Skeletal muscle tissue (tissue), 4 donors: ENCODE results near the gene TRAPPC10. TPM values are rescaled to one million over a fixed set of nuclear protein-coding genes. Genes with fewer than 3 reads are reported as not detected.

Experiments used
- H3K27ac ChIP-seq: one replicate; pipeline ENCODE4 v1.7.0; 2013; ENCODE audit warnings: mild to moderate bottlenecking, low read depth, low read length, inconsistent platforms
- H3K27me3 ChIP-seq, 3 donors: one replicate each; pipeline ENCODE4 v1.7.0; 2013; ENCODE audit warnings: low read length in 3 of 3; ENCODE audit not compliant: control insufficient read depth in 3 of 3, insufficient read depth in 3 of 3
- H3K36me3 ChIP-seq, 3 donors: one replicate each; pipeline ENCODE4 v1.7.0; 2013; ENCODE audit warnings: low read length in 3 of 3; ENCODE audit not compliant: control insufficient read depth in 3 of 3, insufficient read depth in 3 of 3
- H3K4me1 ChIP-seq, 3 donors: one replicate each; pipeline ENCODE4 v1.7.0; 2013; ENCODE audit warnings: low read length in 3 of 3, mild to moderate bottlenecking in 3 of 3; ENCODE audit not compliant: control insufficient read depth in 3 of 3, insufficient read depth in 3 of 3
- H3K4me3 ChIP-seq, 3 donors: one replicate each; pipeline ENCODE4 v1.7.0; 2013; ENCODE audit warnings: low read length in 3 of 3
- H3K9ac ChIP-seq, 3 donors: one replicate each; pipeline ENCODE4 v1.7.0; 2013; ENCODE audit warnings: low read length in 3 of 3, mild to moderate bottlenecking in 3 of 3, moderate library complexity in 2 of 3, low read depth in 1 of 3
- H3K9me3 ChIP-seq, 3 donors: one replicate each; pipeline ENCODE4 v1.7.0; 2013; ENCODE audit warnings: low read length in 3 of 3; ENCODE audit not compliant: control insufficient read depth in 3 of 3
- total RNA-seq: library from RNA; depleted of rRNA; stranded (reverse); fragments of >200 nt; gene quantifications from one replicate; pipeline ENCODE4 v1.2.3, GENCODE V29; 2014
- donor health status: Osteomylitis.

The TRAPPC10 gene
- total RNA-seq, 1 donor from 2014 or later = 7.3 TPM

GRCh38 chr21:44049182-44049581 lies 37.1 kb downstream of the TRAPPC10 start:
- Histone ChIP-seq H3K27me3 (no peaks in the 10 kb centered on the region), H3K27ac (no peak overlapping the region), H3K9ac (no peak overlapping the region), H3K4me1 (peaks cover 18 to 27% (median 24%) of the 10 kb centered on the region in 3 donors), H3K4me3 (no peak overlapping the region), H3K36me3 (peaks cover 2 to 6% (median 5%) of the 10 kb centered on the region in 3 donors), H3K9me3 (no peaks in the 10 kb centered on the region)

- peaks cover 20 to 29% (median 26%) of the 10 kb centered on the region in 3 donors for H3K4me1 ChIP-seq
- peaks cover 2 to 6% (median 5%) of the 10 kb centered on the region in 3 donors for H3K36me3 ChIP-seq
- no peak overlapping the region for H3K27ac ChIP-seq
- H3K9me3 ChIP-seq = no peaks in the 10 kb centered on the region
- no peak overlapping the region for H3K9ac ChIP-seq
- no peaks in the 10 kb centered on the region for H3K27me3 ChIP-seq
- H3K4me3 ChIP-seq = no peak overlapping the region
Measured at GRCh38 chr21:44049606-44050005, 37.5 kb downstream of the TRAPPC10 start.

- peaks cover 2 to 6% (median 5%) of the 10 kb centered on the region in 3 donors for H3K36me3 ChIP-seq
Measured at GRCh38 chr21:44050276-44050675, 38.2 kb downstream of the TRAPPC10 start.

GRCh38 chr21:44051462-44051941 lies 39.4 kb downstream of the TRAPPC10 start:
- H3K4me1 ChIP-seq = peaks cover 24 to 31% (median 30%) of the 10 kb centered on the region in 3 donors
- peak overlapping the region in 2 of 3 donors; percentile 70 to 75 for H3K9ac ChIP-seq
- H3K9me3 ChIP-seq = no peaks in the 10 kb centered on the region
- peak overlapping the region; percentile 50 for H3K27ac ChIP-seq
- peaks cover 8 to 9% (median 8%) of the 10 kb centered on the region in 3 donors for H3K36me3 ChIP-seq
- no peaks in the 10 kb centered on the region for H3K27me3 ChIP-seq
- H3K4me3 ChIP-seq = peak overlapping the region in 1 of 3 donors; percentile 16

More at GRCh38 chr21:44050276-44050675, 38.2 kb downstream of the TRAPPC10 start:
- Histone ChIP-seq H3K27me3 (no peaks in the 10 kb centered on the region), H3K27ac (no peak overlapping the region), H3K9ac (no peak overlapping the region), H3K9me3 (no peaks in the 10 kb centered on the region), H3K4me1 (peaks cover 24 to 31% (median 30%) of the 10 kb centered on the region in 3 donors), H3K4me3 (no peak overlapping the region)

- Histone ChIP-seq H3K4me1 (peaks cover 24 to 31% (median 30%) of the 10 kb centered on the region in 3 donors), H3K9ac (peak overlapping the region in 2 of 3 donors; percentile 70 to 75), H3K4me3 (peak overlapping the region in 1 of 3 donors; percentile 16), H3K9me3 (no peaks in the 10 kb centered on the region), H3K27me3 (no peaks in the 10 kb centered on the region), H3K36me3 (peaks cover 8 to 9% (median 8%) of the 10 kb centered on the region in 3 donors), H3K27ac (peak overlapping the region; percentile 50)
Measured at GRCh38 chr21:44052071-44052829, 40.1 kb downstream of the TRAPPC10 start.

- Histone ChIP-seq H3K27ac (no peak overlapping the region), H3K36me3 (peaks cover 9 to 12% (median 10%) of the 10 kb centered on the region in 3 donors)
Measured at GRCh38 chr21:44052830-44053226, 40.7 kb downstream of the TRAPPC10 start.

GRCh38 chr21:44053567-44053966 lies 41.5 kb downstream of the TRAPPC10 start:
- no peak overlapping the region for H3K4me3 ChIP-seq
- H3K9me3 ChIP-seq = no peaks in the 10 kb centered on the region
- H3K4me1 ChIP-seq = peaks cover 22 to 31% (median 30%) of the 10 kb centered on the region in 3 donors
- H3K27ac ChIP-seq = no peak overlapping the region
- H3K27me3 ChIP-seq = no peaks in the 10 kb centered on the region
- H3K9ac ChIP-seq = no peak overlapping the region
- H3K36me3 ChIP-seq = peaks cover 9 to 15% (median 15%) of the 10 kb centered on the region in 3 donors

More at GRCh38 chr21:44052830-44053226, 40.7 kb downstream of the TRAPPC10 start:
- H3K9me3 ChIP-seq = no peaks in the 10 kb centered on the region
- no peak overlapping the region for H3K4me3 ChIP-seq
- H3K4me1 ChIP-seq = peaks cover 24 to 31% (median 30%) of the 10 kb centered on the region in 3 donors
- no peak overlapping the region for H3K9ac ChIP-seq
- H3K27me3 ChIP-seq = no peaks in the 10 kb centered on the region

GRCh38 chr21:44054710-44055109 lies 42.6 kb downstream of the TRAPPC10 start:
- H3K27me3 ChIP-seq = no peaks in the 10 kb centered on the region
- H3K9ac ChIP-seq = no peak overlapping the region
- H3K9me3 ChIP-seq = no peaks in the 10 kb centered on the region
- peaks cover 11 to 19% (median 19%) of the 10 kb centered on the region in 3 donors for H3K36me3 ChIP-seq
- peaks cover 22 to 26% (median 26%) of the 10 kb centered on the region in 3 donors for H3K4me1 ChIP-seq
- H3K27ac ChIP-seq = peak overlapping the region; percentile 21
- no peak overlapping the region for H3K4me3 ChIP-seq

GRCh38 chr21:44057055-44057454 lies 44.9 kb downstream of the TRAPPC10 start:
- peaks cover 19 to 24% (median 23%) of the 10 kb centered on the region in 3 donors for H3K36me3 ChIP-seq

More at GRCh38 chr21:44057055-44057454, 44.9 kb downstream of the TRAPPC10 start:
- no peaks in the 10 kb centered on the region for H3K27me3 ChIP-seq
- no peaks in the 10 kb centered on the region for H3K9me3 ChIP-seq
- peaks cover 7 to 8% (median 7%) of the 10 kb centered on the region in 3 donors for H3K4me1 ChIP-seq
- H3K9ac ChIP-seq = no peak overlapping the region
- no peak overlapping the region for H3K27ac ChIP-seq
- no peak overlapping the region for H3K4me3 ChIP-seq
